GM19351 (cell line): ENCODE measurements around the gene DPYD.

Experiments
- ATAC-seq: cut with Tn5 transposase; IDR thresholded peaks from one replicate; pipeline ENCODE4 v1.9.1; 2021; ENCODE audit warnings: mild to moderate bottlenecking, moderate library complexity; ENCODE audit not compliant: unreplicated experiment

DPYD gene

DNA sequence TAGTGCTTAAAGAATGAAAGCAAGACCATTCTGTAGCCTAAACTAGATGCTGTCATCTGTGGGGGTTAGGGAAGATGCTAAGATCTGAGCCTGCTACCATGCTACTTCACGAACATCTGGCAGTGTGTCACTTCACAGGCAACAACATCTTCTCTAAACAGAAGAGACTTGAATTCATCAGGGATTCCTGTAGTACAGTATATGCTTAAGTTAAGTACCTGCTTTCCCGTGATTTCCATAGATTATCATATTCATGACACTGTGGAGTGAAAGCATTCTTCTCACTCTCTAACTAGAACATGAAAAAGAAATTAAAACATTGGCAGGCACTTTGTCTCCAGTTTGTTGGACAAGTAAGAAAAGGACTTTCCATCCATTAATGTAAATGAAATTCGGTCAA, 808.4 kb downstream of the DPYD start:
- no peak for ATAC-seq

DNA sequence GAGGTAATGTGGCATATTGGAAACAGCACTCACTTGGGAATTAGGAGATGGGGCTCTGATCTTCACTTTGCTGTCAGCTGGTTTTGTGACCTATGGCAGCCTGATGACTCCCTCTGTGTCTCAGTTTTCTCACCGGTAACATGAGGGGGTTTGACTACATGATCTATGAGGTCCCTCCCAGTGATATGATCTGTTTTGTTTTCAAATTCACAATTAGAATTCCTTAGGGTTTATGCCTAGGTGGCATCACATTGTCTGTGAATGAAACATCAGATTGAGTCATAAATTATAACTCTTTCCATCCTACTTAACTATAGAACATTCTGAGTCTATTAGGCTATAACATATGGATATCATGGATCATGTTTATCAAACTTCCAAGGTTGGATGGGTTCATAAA, 812.7 kb downstream of the DPYD start:
- no peak for ATAC-seq

DNA sequence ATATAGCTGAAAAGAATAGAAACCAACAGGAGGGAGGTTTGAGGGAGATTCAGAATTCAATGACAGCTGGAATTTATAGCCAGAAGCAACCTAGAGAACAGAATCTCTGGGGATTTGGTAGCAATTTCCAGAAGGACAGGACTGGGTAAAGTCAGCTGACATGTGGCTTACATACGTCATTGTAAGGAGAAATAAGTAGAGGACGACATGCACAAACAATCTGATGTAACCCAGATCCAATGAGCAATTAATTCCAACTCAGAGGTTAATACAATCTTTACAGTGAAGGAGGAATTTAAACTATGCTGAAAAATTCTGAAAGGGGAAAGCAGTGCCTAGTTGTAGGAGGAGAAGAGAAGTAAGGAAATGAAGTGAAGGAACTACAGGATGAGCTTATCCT, 815.3 kb downstream of the DPYD start:
- no peak for ATAC-seq

DNA sequence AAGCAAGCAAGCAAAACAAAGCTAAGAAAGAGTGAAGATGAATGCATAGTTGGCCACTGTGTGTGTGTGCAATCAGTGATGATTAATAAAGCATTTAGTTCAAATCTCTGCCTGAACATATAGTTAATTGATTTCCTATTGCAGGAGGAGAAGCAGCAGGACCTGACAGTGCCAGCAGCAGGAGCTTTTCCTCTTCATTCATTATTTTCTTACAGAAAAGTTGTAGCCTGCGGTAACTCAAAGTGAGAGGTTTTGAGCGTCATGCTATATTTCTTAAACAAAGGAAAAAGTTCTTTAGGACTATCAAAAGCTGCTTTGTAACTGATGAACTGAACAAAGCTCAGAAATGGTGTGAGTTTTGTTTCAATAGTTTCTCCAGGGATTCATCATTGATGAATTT, 819.3 kb downstream of the DPYD start:
- ATAC-seq: no peak

DNA sequence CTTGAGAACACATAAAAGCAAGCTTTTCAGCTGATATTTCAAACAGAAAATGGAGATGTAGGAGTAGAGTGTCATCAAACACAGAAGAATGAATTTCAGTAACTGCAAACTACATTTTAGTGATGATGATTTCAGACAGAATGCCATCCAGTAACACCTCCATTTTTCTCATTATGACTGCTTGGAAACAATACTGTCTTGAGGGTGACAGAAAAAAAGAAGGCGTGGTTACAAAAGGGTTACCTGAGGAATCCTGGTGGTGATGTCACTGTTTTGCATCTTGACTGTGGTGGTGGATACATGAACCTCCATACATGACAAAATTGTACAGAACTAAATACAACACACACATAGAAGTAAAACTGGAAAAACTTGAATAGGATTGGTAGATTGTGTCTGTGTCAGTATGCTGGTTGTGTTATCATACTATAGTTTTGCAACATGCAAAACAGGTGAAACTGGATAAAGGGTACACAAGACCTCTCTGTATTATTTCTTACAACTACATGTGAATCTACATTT, 823.4 kb downstream of the DPYD start:
- ATAC-seq: no peak

DNA sequence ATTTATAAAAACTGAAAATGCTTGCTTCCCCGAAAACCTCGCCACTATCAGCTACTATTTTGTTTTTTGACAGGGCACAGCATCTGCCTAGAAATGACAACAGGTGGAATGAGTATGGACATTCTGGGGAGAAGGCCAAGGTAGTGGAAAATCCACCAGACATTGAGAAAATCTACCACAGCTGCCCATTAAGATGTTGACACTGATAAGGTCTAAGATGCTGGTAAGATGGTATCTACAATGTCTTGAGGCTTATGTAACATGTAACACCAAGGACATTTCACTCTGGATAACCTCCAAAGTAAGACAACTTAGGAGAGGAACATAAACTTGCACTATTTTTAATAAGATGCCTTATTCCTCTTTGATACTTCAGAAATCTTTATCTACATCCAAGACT, 825.1 kb downstream of the DPYD start:
- no peak for ATAC-seq

DNA sequence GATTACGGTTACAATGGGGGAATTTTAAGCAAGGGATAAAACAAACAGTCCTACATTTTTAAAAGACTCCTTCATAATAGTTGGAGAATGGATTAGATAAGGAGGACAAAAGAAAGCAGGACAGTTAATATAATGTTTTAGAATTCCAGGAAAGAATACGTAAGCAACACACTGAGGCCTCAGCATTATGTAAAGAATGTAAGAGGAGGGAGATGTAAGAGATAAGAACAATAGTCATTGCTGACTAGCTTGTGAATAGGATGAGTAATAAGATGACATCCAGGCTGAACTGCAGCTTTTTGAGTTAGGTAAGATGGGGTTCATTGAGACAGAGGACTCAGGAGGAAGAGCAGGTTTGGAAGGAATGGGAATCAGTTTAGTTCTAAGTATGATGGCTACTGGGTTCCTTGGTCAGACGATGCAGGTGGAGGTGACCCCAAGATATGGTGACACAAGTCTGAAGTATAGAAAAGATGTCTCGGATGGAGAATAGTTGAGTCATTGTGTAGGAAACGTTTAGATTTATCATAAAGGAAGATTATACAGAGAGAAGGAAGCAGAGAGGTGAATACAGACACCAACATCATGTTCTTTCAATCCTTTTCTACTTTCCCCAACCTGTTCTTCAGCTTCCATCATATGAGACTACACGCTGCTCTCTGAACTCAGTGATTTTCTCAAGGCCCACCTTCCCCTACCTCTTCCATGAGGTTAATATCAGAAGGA, 826.4 kb downstream of the DPYD start:
- no peak for ATAC-seq

DNA sequence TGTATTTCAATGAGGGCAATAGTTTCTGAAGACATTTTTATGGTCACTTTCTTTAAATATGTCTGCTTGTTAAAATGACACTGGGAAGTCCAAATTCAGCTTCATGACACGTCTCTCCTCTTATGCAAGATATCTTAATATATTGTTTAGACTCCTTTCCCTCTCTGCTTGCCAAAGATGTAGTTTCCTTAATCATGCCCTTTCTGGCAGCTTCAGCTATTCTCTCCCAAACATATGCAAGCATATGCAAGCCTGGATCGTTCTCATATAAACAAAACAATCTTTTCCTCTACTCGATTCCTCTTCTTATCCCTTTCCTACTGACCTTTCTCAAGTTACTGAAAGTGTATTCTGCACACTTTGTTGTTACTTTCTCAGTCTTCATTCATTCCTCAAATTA, 827.1 kb downstream of the DPYD start:
- no peak for ATAC-seq

DNA sequence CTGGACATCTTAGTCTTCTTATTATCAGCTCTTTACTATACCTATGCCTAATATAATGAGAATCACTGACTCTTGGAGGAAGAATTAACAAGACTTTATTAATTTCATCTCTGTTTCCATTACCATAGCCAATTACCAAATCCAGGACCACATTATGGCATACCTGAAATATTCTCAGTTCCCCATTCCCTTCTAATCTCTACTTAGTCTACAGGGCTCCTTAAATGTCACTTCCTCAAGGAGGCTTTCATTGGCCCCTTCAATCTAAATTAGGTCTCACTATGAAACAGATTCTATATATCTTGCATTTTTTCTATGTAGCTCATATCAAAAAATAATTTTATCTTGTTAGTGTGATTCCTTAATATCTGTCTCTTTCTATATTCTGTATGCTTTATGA, 828.0 kb downstream of the DPYD start:
- no peak for ATAC-seq

DNA sequence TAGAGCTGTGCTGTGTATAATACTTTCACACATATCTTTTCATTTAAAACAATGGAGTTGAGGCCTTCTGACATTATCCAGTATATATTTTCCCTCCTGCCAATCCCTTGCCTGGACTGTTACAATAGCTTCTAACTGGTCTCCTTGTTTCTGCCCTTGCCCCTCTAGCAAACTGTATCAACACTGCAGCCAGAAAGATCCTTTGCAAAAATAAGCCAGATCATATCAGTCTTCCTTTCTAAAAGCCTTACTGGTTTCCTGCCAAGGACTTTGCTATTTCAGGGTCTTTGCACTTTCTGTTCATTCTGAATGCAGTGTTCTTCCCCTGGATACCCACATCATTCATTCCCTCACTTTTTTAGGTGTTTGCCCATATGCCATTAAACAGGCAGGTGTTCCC, 829.2 kb downstream of the DPYD start:
- ATAC-seq: no peak

DNA sequence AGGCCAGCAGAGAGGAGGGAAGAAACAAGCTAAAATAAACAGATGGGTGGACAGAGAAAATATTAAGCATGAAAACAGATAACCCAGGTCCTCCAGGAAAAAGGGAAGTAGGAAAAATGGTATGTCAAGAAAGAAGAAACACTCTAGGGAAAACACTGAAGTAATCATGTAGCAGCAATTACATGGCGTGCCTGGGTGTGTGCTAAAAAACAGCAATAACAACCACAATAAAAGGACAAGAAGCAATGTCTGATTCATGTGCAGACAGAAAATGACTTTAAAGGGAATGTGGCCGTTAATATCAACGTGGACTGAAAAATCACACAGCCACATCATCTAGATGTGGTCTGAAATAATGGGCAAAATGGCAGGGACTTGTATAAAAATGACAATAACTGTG, 829.6 kb downstream of the DPYD start:
- no peak for ATAC-seq

DNA sequence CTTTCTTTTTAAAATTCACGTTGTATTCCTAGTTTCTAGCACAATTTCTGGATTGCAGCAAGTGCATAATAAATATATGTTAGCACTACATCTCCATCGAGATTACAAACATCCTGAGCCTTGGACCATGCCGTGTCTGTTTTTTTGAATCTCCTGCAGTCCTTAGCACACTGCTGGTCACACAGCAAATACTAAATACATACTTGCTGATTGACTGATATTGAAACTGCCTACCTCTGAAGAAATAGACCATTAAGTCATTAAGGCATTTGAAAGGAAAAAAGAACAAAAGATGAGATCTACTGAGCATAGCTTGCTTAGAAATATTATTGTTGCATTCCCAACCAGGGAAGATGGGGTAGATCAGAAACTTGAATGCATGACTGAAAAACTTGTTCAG, 830.1 kb downstream of the DPYD start:
- no peak for ATAC-seq

DNA sequence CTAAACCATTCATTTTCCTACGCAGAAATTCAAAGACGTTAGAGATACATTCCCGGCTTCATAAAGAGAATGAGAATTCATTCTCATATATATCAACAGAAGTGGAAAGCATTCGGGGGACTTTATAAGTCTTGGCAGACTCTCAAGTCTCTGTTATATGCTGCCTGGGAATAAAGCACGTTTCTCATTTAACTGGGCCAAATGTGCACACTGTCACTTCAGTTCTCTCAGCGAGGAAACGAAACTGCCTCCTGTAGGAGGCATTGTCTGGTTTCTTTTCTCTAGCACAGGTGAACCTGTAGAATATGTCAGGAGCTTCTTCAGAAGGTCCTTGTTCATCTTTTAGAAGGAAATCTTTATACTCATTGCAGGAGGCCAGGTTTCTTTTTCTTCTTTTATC, 831.7 kb downstream of the DPYD start:
- ATAC-seq: peak; percentile 53

DNA sequence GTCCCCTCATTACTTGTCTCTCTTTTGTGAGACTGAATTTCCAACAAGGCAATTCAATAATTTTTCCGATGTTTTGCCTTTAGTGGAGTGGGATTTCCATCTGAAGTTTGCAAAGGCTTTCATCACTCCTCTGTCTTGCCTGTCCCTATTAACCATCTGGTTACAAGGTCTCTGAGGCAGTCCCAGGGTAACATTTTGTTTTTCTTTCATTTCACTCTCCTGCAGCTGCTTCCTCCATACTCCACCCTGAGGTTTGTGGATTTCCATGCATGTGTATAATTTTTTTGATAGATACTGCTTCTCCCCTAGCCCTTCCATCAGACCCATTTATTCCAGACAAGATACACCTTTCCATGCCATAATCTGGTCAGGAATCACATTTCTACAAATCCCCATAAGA, 832.4 kb downstream of the DPYD start:
- no peak for ATAC-seq

DNA sequence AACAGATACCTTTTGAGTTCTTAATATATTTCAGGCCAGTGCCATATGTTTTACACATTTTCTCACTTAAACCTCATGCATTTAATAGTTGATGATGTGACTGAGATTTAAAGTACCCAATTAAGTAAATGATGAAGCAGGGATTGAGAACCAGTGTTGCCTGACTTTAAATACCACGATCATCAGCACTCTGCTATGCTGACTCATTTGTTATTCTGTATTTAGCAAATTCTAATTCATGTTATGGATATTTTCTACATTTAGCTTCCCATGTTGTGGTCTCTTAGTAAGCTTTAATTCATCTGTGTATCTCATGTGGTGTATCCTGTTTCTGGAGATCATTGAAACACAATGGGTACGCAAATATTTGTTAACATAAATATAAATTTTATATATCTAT, 836.3 kb downstream of the DPYD start:
- no peak for ATAC-seq

DNA sequence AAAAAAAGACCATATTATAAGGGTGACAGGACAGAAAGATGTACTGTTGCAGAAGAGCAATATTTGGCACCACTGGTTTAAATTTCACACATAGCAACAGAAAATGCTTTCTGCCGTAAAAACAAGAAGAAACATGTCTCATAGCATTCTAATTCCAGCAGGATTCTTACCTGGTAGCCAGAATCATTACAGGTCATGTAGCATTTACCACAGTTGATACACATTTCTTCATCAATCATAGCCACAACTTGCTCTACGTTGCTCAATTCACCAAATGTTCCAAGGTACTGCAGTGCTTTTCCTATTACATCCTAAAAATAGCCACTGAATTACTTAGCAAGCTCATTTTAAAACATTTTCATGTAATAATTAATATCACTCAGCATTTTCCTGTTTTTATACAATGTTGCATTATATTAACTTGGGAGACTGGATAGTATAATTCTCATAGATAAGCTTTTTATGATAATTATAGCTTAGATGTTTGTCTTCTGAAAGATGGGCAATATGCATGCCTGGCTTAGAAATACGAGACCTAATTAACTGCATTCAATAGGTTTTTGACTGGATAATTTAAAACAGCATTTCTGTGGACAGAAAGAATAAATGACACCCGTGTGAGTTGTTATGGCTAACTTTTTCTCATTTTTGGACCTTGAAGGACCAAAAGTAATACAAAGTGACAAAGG, 838.5 kb downstream of the DPYD start:
- ATAC-seq: no peak

DNA sequence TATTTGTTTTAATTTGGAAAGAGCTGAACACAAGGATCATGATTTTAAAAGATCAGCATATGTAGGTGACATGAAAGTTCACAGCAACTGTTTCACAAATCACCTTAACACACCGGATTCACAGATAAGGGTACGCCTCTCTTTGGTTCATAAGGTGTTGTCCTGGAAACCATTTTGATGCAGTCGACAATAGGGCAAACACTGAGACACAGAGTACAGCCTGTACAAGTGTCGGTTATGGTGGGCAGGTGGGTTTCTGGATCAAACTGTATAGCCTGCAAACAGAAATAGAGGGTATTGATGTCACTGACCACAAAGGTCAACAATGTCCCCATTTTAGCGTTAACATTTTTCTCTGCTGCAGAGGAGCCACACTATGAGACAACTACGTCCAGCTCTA, 842.0 kb downstream of the DPYD start:
- no peak for ATAC-seq

DNA sequence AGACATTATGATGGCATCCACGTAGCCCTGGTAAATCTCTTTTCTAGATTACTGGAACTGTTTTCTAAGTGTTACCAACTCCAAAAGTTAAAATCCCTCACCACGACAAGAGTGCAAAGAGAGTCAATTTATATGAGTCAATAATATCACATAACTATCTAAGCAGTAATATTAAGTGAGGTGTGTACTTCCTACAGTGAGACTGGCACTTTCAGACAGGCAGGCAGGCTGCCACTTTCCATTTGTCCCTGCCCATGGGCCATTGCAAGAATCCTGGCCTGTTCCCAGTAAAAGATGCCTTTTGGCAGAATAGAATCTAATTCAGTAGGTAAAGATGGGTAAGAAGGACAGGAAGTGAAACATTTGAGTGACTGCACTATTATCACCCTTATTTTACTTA, 843.6 kb downstream of the DPYD start:
- ATAC-seq: no peak

DNA sequence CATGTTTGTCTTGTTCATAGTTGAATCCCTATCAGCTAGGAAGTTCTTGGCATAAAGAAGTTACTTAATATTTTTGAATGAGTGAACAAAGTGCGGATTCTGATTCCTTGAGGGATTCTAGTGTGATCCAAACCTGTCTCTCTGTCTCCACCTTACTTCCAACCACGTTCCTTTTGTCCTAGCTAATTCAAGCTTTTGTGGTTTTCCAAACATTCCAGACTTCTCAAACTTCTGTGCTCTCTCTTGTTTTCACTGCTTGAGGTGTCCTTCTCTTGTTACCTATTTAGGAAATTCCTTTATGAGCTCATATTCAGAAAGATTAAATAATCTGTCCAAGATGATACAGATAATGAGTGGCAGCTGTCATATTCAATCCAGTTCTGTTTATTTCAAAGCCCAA, 846.1 kb downstream of the DPYD start:
- no peak for ATAC-seq

DNA sequence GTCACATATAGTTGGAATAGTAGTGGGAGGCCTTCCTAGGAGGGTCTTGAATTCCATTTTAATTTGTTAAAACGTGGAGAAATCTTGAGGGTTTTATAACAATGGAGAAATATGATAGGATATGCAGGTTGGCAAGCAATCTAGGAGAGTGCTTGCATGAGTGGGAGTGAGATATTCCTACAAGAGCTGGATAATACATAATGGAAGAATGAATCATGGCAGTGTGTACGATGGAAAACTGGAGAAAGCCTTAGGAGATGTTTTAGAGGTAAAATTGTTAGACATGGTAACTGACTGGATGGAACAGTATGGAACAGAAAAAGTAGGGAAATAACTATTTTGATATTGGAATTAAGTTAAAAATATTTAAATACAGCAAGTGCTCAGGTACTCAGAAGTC, 846.9 kb downstream of the DPYD start:
- no peak for ATAC-seq

DNA sequence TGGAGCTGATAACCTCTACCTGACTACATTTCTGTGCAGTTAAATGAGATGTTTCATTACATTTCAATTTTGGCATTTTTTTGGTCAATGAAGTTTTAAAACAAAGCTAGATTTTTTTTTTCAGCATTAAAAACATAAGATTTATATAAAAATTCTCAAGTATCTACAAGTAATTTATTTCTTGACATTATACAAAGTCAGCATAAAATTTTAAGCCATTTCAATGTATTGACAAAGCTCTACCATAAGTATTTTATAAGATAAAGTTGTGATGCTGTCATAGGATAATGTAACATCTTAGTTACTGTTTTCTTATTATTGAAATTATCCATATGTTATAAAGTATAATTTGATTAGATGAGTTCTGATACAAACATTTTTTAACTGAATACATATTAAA, 847.7 kb downstream of the DPYD start:
- ATAC-seq: no peak

DNA sequence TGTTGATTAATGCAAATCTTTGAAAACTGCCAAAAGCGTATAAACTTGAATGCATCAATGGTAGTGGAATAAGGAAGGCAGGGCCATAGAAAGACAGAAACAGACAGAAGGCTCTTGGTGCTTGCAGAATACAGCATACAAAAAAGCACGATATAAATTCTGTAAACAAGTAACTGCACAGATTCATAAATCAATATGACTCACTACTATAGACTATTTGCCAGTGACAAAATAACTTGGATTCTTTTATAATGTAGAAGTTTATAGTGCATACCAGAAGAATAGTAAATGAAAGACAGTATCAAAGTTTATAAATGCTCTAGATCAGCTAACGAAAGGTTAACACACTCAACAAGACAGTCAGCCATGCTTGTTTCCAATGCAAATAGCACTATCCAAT, 849.7 kb downstream of the DPYD start:
- ATAC-seq: no peak

DNA sequence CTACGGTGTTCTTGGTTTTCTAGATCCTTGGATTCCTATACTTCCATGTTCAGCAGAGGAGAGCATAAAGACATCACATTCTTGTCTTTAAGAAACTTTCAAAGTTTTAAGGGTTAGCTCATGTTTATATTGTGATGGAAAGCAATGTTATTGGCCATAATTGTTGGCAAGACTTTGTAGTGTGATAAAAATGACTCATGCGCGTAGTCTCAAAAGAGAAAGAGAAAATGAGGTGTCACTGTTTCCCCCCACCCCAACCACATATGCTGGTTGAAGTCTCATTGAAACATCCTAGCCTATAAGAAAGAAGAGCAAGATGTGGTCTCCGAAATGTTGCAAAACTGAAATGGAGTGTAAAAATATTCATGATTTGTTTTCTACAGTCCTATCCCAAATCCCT, 850.5 kb downstream of the DPYD start:
- no peak for ATAC-seq
